Esophagus muscularis mucosa (tissue), 4 donors: ENCODE results near the gene GATA3. TPM values are rescaled to one million over a fixed set of nuclear protein-coding genes. Genes with fewer than 3 reads are reported as not detected.
"Not testable (repeated sequence)": the region's sequence is repeated elsewhere in the genome, so short reads cannot be mapped to it uniquely, and the experiment has no call there.

Experiments
- DNase-seq: peaks from one replicate; pipeline ENCODE4 v3.0.0-alpha.2; 2017; ENCODE audit errors: extremely low spot score
- H3K27ac ChIP-seq, 4 donors: fragments of 200-600 bp; sonication (generic); replicated peaks in 1 of 4; 1 replicate in 3 of 4; 2 replicates in 1 of 4; pipeline ENCODE4 v1.5.1; 2016 to 2019; ENCODE audit warnings: mild to moderate bottlenecking in 1 of 4
- H3K27me3 ChIP-seq, 4 donors: fragments of 200-600 bp; sonication (generic); one replicate each; pipeline versions ENCODE4 v1.5.1 to v1.6.0; 2016 to 2019
- H3K36me3 ChIP-seq, 4 donors: fragments of 200-600 bp; sonication (generic); one replicate each; pipeline ENCODE4 v1.5.1; 2016 to 2019
- H3K4me1 ChIP-seq, 4 donors: fragments of 200-600 bp; sonication (generic); one replicate each; pipeline ENCODE4 v1.5.1; 2016 to 2019
- H3K4me3 ChIP-seq, 4 donors: fragments of 200-600 bp; sonication (generic); 1 replicate in 2 of 4; 2 replicates in 2 of 4; pipeline ENCODE4 v1.5.1; 2016 to 2019; ENCODE audit warnings: mild to moderate bottlenecking in 4 of 4, moderate library complexity in 1 of 4
- H3K9me3 ChIP-seq, 4 donors: fragments of 200-600 bp; sonication (generic); 1 replicate in 3 of 4; 2 replicates in 1 of 4; pipeline ENCODE4 v1.5.1; 2016 to 2019
- CTCF ChIP-seq, 3 experiments: fragments of 200-600 bp in 2 of 3; fragments of 450-650 bp in 1 of 3; sonication (generic) in 2 of 3; IDR thresholded peaks; one replicate each; pipeline ENCODE4 v1.5.1; 2017 to 2019; ENCODE audit warnings: antibody characterized with exemption in 3 of 3, mild to moderate bottlenecking in 2 of 3, moderate library complexity in 1 of 3
- EP300 ChIP-seq: sonication (generic); formaldehyde crosslinking; IDR thresholded peaks from one replicate; pipeline ENCODE4 v1.6.1; 2017; ENCODE audit warnings: antibody characterized with exemption
- POLR2A ChIP-seq: fragments of 450-650 bp; IDR thresholded peaks from one replicate; pipeline ENCODE4 v1.6.1; 2017; ENCODE audit warnings: antibody characterized with exemption, moderate library complexity, mild to moderate bottlenecking, low read depth
- POLR2AphosphoS5 ChIP-seq, 2 donors: sonication (generic); formaldehyde crosslinking; IDR thresholded peaks; one replicate each; pipeline ENCODE4 v1.6.1; 2017; ENCODE audit warnings: antibody characterized with exemption in 2 of 2
- WGBS: methylation state at CpG from one replicate; pipeline ENCODE4 v1.1.5; 2018; 5-methylcytosine and 5-hydroxymethylcytosine counted together
- intact Hi-C: fragments of 100-400 bp; cut with DNase I; formaldehyde crosslinking; loops from one replicate; pipeline ENCODE4 v1.15.1; 2023
- total RNA-seq, 4 donors: library from RNA; depleted of rRNA; stranded (reverse); fragments of >200 nt; gene quantifications; one replicate each; pipeline versions ENCODE4 v1.1.0 to v1.2.1, GENCODE V29; 2016

The GATA3 gene
- total RNA-seq, 4 donors from 2014 or later: 0.19 to 0.46 (median 0.33) TPM; not detected in 1

GRCh38 chr10:8026349-8027259, 27.9 kb upstream of the GATA3 start:
- peak; percentile 72 for DNase-seq
- intact Hi-C loops: no loop called here
- no peak overlapping the region for H3K4me3 ChIP-seq
- no peak overlapping the region for H3K27ac ChIP-seq
- no peaks in the 10 kb centered on the region for H3K36me3 ChIP-seq
- no peaks in the 10 kb centered on the region for H3K4me1 ChIP-seq
- H3K9me3 ChIP-seq: no peaks in the 10 kb centered on the region
- H3K27me3 ChIP-seq: peaks cover 0 to 57% (median 6%) of the 10 kb centered on the region in 4 donors
- 57% methylated on average over 17 of the region's 17 CpGs for WGBS
- TF ChIP-seq POLR2A (no peak), CTCF (IDR thresholded peaks at IDR 0.05) (no peak), POLR2AphosphoS5 (IDR thresholded peaks at IDR 0.05) (no peak), EP300 (no peak)

- Histone ChIP-seq H3K27me3 (peaks cover 3 to 90% (median 36%) of the 10 kb centered on the region in 4 donors), H3K4me1 (peaks cover 15 to 28% (median 28%) of the 10 kb centered on the region in 4 donors)
- WGBS: 86% methylated on average over 5 of the region's 5 CpGs
- H3K27ac ChIP-seq, DNase-seq, H3K36me3 ChIP-seq, H3K9me3 ChIP-seq, intact Hi-C loops, H3K4me3 ChIP-seq: not testable (repeated sequence)
Observed at GRCh38 chr10:8031211-8031610, 23.3 kb upstream of the GATA3 start.

DNA sequence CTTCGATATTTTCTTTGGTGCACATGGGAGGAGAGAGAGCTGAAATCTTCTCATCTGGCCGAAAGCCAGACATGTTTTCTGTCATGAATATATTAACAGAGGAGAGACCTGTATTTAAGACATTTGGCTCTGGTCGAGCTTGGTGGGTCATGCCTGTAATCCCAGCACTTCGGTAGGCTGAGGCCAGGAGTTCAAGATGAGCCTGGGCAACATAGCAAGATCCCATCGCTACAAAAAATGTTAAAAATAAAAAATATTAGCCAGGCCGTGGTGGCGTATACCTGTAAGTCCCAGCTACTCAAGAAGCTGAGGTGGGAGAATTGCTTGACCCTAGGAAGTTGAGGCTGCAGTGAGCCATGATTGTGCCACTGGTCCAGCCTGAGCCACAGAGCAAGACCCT, 21.9 kb upstream of the GATA3 start:
- Histone ChIP-seq H3K27ac (no peak overlapping the region), H3K36me3 (no peaks in the 10 kb centered on the region), H3K9me3 (no peaks in the 10 kb centered on the region), H3K27me3 (peaks cover 3 to 90% (median 43%) of the 10 kb centered on the region in 4 donors), H3K4me3 (no peak overlapping the region), H3K4me1 (peaks cover 20 to 42% (median 39%) of the 10 kb centered on the region in 4 donors)
- DNase-seq: no peak
- 93% methylated on average over 7 of the region's 7 CpGs for WGBS
- TF ChIP-seq POLR2A (no peak), POLR2AphosphoS5 (IDR thresholded peaks at IDR 0.05) (no peak), CTCF (IDR thresholded peaks at IDR 0.05) (no peak)
- intact Hi-C loops: no loop called here

DNA sequence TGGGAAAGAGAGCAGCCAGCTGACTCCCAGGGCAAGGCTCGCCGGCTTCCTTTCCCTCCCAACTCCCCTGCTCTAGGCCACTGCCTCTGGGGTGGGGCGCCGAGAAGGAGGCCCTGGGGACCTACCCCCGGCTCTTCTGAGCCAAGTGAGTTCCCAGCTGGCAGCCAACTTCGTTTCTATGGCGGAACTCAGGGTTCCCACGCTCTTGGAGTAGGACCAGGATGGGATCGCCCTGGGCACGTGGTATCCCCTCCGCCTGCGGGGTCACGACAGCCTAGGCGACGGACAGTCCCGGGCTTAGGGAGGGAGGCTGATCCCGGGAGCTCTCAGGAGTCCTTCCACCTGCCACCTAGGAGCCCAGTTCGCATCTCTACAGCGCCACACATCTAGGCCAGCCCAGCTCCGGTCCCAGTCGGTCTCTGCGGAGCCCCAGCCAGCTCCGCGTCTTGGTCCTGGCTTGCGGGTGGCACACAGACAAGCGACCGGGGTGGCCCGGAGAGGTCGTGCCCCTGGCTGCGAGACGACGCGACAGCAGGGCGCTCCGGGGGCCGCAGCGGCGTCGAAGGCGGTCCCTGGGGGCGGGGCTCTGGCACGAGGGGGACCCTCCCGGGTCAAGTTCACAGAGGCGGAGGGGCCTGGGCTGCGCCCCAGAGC, 20.5 kb upstream of the GATA3 start:
- no peak overlapping the region for H3K27ac ChIP-seq
- peak overlapping the region; percentile 25 to 38 (median 32) for H3K4me3 ChIP-seq
- DNase-seq: no peak
- TF ChIP-seq POLR2AphosphoS5 (IDR thresholded peaks at IDR 0.05) (no peak), CTCF (IDR thresholded peaks at IDR 0.05) (no peak), EP300 (no peak), POLR2A (no peak)
- peaks cover 3 to 98% (median 56%) of the 10 kb centered on the region in 4 donors for H3K27me3 ChIP-seq
- H3K36me3 ChIP-seq: no peaks in the 10 kb centered on the region
- peaks cover 20 to 48% (median 44%) of the 10 kb centered on the region in 4 donors for H3K4me1 ChIP-seq
- intact Hi-C loops: no loop called here
- 4% methylated on average over 14 of the region's 45 CpGs for WGBS
- no peaks in the 10 kb centered on the region for H3K9me3 ChIP-seq

- DNase-seq: no peak
- WGBS: 29% methylated on average over 32 of the region's 37 CpGs
- Histone ChIP-seq H3K9me3 (no peaks in the 10 kb centered on the region), H3K27me3 (peaks cover 3 to 98% (median 62%) of the 10 kb centered on the region in 4 donors), H3K27ac (no peak overlapping the region), H3K4me1 (peaks cover 20 to 48% (median 44%) of the 10 kb centered on the region in 4 donors), H3K36me3 (no peaks in the 10 kb centered on the region), H3K4me3 (peak overlapping the region; percentile 25 to 38 (median 32))
- TF ChIP-seq CTCF (IDR thresholded peaks at IDR 0.05) (no peak), POLR2A (no peak), POLR2AphosphoS5 (IDR thresholded peaks at IDR 0.05) (no peak), EP300 (no peak)
- intact Hi-C loops: no loop called here
Observed at GRCh38 chr10:8034466-8035005, 20.0 kb upstream of the GATA3 start.
